Testis (tissue), 3 donors: Measurements from ENCODE around the gene GPR62. TPM values are rescaled to one million over a fixed set of nuclear protein-coding genes. Genes with fewer than 3 reads are reported as not detected.

Source experiments
- DNase-seq: peaks from one replicate; pipeline ENCODE4 v3.0.0-alpha.2; 2019
- H3K27ac ChIP-seq, 2 donors: fragments of 200-600 bp; sonication (generic); one replicate each; pipeline ENCODE4 v1.5.1; 2019
- H3K27me3 ChIP-seq: fragments of 200-600 bp; sonication (generic); one replicate; pipeline ENCODE4 v1.5.1; 2019
- H3K36me3 ChIP-seq: fragments of 200-600 bp; sonication (generic); one replicate; pipeline ENCODE4 v1.5.1; 2017; ENCODE audit warnings: low read depth; ENCODE audit errors: missing control alignments
- H3K4me1 ChIP-seq: fragments of 200-600 bp; sonication (generic); one replicate; pipeline ENCODE4 v1.5.1; 2019
- H3K4me3 ChIP-seq, 2 donors: fragments of 200-600 bp; sonication (generic); one replicate each; pipeline ENCODE4 v1.5.1; 2017 to 2019
- H3K9me3 ChIP-seq: fragments of 200-600 bp; sonication (generic); one replicate; pipeline ENCODE4 v1.5.1; 2017
- POLR2A ChIP-seq: fragments of 450-650 bp; IDR thresholded peaks from one replicate; pipeline ENCODE4 v1.6.1; 2017; ENCODE audit warnings: antibody characterized with exemption, mild to moderate bottlenecking, moderate library complexity
- WGBS, 2 donors: methylation state at CpG; one replicate each; pipeline ENCODE4 v1.1.5; 2018; 5-methylcytosine and 5-hydroxymethylcytosine counted together
- intact Hi-C: fragments of 100-400 bp; cut with DNase I; formaldehyde crosslinking; loops from one replicate; pipeline ENCODE4 v1.15.1; 2023; ENCODE audit warnings: low total_unique reads
- polyA plus RNA-seq: library from polyadenylated mRNA; stranded (reverse); fragments of 350-450 nt; fragmentation: Illumina TruSeq; extraction: RNeasy Lipid Tissue Mini Kit (QIAGEN cat#74804); gene quantifications from one replicate; pipeline ENCODE4 v1.2.3, GENCODE V29; 2014; ENCODE audit warnings: low read depth, low replicate concordance; ENCODE audit not compliant: insufficient read depth
- total RNA-seq, 2 donors: library from RNA; depleted of rRNA; stranded (reverse); fragments of >200 nt; gene quantifications; one replicate each; pipeline ENCODE4 v1.2.3, GENCODE V29; 2016
- TF ChIP-seq, protein P1 (sequence below), 3 experiments: fragments of 450-650 bp in 2 of 3; fragments of 200-600 bp in 1 of 3; sonication (generic) in 1 of 3; IDR thresholded peaks; one replicate each; pipeline ENCODE4 v1.5.1; 2016 to 2019; ENCODE audit warnings: antibody characterized with exemption in 3 of 3, mild to moderate bottlenecking in 2 of 3, moderate library complexity in 1 of 3

The GPR62 gene
- total and polyA plus RNA-seq, 3 donors from 2014 or later, result 0.18 to 0.50 (median 0.39) TPM

DNA sequence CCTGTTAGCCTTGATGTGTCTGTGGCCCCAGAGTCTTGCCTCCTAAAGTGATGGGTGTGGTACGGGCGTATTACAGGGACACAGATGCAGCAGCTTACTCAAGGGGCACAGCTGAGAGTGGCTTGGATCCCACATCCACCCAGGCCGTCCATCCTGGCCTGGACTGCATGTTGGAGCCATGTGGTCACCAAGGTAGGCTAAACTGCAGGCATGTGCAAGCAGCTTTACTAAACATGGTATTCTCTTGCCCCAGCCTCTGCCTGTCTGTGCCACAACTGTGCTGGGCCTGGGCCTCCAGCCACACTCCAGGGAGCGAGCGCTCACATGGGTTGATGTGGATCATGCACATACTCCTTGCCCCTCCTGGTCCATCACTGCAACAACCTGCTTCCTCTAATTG lies 6.1 kb upstream of the GPR62 start:
- Histone ChIP-seq H3K27me3 (no peaks in the 10 kb centered on the region), H3K4me1 (no peaks in the 10 kb centered on the region), H3K9me3 (no peaks in the 10 kb centered on the region), H3K4me3 (no peak overlapping the region), H3K36me3 (no peaks in the 10 kb centered on the region), H3K27ac (no peak overlapping the region)
- DNase-seq, result no peak
- 91 to 100% methylated on average over 4 to 5 of the region's 5 CpGs for WGBS, 2 donors
- TF ChIP-seq, protein P1, sequence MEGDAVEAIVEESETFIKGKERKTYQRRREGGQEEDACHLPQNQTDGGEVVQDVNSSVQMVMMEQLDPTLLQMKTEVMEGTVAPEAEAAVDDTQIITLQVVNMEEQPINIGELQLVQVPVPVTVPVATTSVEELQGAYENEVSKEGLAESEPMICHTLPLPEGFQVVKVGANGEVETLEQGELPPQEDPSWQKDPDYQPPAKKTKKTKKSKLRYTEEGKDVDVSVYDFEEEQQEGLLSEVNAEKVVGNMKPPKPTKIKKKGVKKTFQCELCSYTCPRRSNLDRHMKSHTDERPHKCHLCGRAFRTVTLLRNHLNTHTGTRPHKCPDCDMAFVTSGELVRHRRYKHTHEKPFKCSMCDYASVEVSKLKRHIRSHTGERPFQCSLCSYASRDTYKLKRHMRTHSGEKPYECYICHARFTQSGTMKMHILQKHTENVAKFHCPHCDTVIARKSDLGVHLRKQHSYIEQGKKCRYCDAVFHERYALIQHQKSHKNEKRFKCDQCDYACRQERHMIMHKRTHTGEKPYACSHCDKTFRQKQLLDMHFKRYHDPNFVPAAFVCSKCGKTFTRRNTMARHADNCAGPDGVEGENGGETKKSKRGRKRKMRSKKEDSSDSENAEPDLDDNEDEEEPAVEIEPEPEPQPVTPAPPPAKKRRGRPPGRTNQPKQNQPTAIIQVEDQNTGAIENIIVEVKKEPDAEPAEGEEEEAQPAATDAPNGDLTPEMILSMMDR (IDR thresholded peaks at IDR 0.05), result no peak
- TF ChIP-seq POLR2A, result no peak
- intact Hi-C loops, result no loop called here

DNA sequence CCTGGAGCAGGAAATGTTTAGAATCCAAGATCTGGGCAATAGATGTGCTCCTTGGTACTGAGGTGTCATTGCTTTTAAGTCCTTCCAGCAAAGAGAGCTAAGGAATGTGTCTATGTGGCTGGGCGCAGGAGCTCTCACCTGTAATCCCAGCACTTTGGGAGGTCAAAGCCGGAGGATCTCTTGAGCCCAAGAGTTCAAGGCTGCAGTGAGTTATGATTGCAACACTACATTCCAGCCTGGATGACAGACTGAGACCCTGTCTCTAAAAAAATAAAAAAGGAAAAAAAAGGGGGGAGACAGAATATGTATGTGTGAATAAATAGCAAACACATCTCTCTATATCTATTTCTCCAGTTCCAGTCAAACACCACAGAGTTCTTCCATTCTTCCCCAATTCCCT lies 4.3 kb upstream of the GPR62 start:
- no peaks in the 10 kb centered on the region for H3K4me1 ChIP-seq
- 90 to 92% methylated on average over 2 of the region's 2 CpGs for WGBS, 2 donors
- no peaks in the 10 kb centered on the region for H3K9me3 ChIP-seq
- TF ChIP-seq POLR2A, result no peak
- TF ChIP-seq, protein P1 (IDR thresholded peaks at IDR 0.05), result no peak
- DNase-seq, result no peak
- intact Hi-C loops, result no loop called here
- no peak overlapping the region for H3K4me3 ChIP-seq
- H3K27ac ChIP-seq, result no peak overlapping the region
- H3K27me3 ChIP-seq, result no peaks in the 10 kb centered on the region
- H3K36me3 ChIP-seq, result no peaks in the 10 kb centered on the region

DNA sequence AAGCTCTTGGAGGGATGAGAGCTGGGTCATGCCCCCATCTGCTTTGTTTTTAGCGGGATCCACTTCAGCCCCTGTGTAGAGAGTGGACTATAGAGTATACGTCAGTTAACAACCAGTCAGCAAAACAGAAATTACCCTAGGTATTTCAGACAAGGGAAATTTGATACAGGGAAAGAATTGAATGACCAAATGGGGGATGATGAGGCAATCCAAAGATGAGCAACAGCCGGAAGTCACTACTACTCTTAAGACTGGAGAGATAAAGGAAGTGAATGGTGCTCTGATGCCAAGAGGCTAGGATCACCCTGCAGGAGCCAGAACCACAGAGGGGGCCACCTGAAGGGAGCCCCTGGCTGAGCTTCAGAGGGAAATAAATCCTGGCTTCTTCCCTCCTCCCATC lies 1.7 kb upstream of the GPR62 start:
- no peak overlapping the region for H3K4me3 ChIP-seq
- WGBS, 2 donors, result 77 to 90% methylated on average over 3 of the region's 3 CpGs
- TF ChIP-seq, protein P1 (IDR thresholded peaks at IDR 0.05), result no peak
- no peak for TF ChIP-seq POLR2A
- intact Hi-C loops, result no loop called here
- H3K27me3 ChIP-seq, result no peaks in the 10 kb centered on the region
- H3K9me3 ChIP-seq, result no peaks in the 10 kb centered on the region
- DNase-seq, result no peak
- no peaks in the 10 kb centered on the region for H3K36me3 ChIP-seq
- H3K4me1 ChIP-seq, result peaks cover 7% of the 10 kb centered on the region
- no peak overlapping the region for H3K27ac ChIP-seq

DNA sequence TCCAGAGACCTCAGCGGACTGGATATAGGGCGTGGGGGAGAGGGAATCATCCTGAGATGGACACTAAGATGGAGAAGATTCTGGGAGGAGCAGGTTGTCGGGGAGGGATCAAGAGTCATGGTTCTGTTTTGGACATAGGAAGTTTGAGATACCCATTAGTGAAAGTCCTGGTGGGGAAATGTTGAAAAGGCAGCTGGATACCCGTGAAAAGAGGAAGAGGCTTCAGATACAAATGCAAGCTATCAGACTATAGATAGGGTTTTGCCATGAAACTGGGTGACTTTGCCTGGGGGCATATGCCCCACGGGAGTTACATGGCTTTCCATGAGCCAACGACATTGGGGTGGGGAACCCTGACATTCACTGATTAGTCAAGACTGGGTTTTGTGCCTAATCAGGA lies 1.1 kb upstream of the GPR62 start:
- H3K4me3 ChIP-seq, result no peak overlapping the region
- H3K9me3 ChIP-seq, result no peaks in the 10 kb centered on the region
- no peaks in the 10 kb centered on the region for H3K27me3 ChIP-seq
- WGBS, 2 donors, result 75 to 84% methylated on average over 6 of the region's 6 CpGs
- H3K4me1 ChIP-seq, result peaks cover 7% of the 10 kb centered on the region
- no peak for TF ChIP-seq POLR2A
- TF ChIP-seq, protein P1 (IDR thresholded peaks at IDR 0.05), result no peak
- no peak overlapping the region for H3K27ac ChIP-seq
- H3K36me3 ChIP-seq, result no peaks in the 10 kb centered on the region
- intact Hi-C loops, result no loop called here
- no peak for DNase-seq

DNA sequence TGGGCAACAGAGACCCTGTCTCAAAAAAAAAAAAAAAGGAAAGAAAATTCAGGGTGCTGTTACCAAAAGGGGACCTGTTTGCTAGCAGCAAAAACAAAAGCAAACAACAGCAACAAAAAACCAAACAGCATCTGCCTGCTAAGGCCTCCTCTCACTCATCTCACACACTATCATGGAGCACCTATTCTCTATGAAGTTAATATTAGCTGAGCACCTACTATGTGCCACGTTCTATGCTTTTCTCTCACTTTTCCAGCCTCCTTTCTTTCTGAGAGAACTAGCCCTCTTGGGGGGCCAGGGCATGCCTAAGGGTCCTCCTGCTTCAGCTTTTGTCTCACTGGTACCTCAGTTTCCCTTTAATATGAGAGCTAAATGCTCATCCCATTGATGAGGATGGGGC lies 468 bp upstream of the GPR62 start:
- intact Hi-C loops, result no loop called here

More for the DNA sequence above, 468 bp upstream of the GPR62 start:
- no peaks in the 10 kb centered on the region for H3K9me3 ChIP-seq
- WGBS, 2 donors, result 62 to 84% methylated on average over 1 of the region's 1 CpG
- H3K36me3 ChIP-seq, result no peaks in the 10 kb centered on the region
- H3K27ac ChIP-seq, result no peak overlapping the region
- H3K27me3 ChIP-seq, result no peaks in the 10 kb centered on the region
- H3K4me3 ChIP-seq, result no peak overlapping the region
- no peak for DNase-seq
- peaks cover 7% of the 10 kb centered on the region for H3K4me1 ChIP-seq
- TF ChIP-seq, protein P1 (IDR thresholded peaks at IDR 0.05), result no peak
- no peak for TF ChIP-seq POLR2A
